Upper lobe of left lung (tissue), 4 donors: Measurements from ENCODE around the gene CLSTN2.

Source experiments
- CTCF ChIP-seq, 6 experiments: fragments of 450-650 bp in 4 of 6; fragments of 200-600 bp in 2 of 6; sonication (generic) in 2 of 6; IDR thresholded peaks; one replicate each; pipeline ENCODE4 v1.5.1; 2016 to 2019; ENCODE audit warnings: antibody characterized with exemption in 6 of 6
- POLR2A ChIP-seq, 4 donors: fragments of 450-650 bp; IDR thresholded peaks; one replicate each; pipeline ENCODE4 v1.5.1; 2016 to 2017; ENCODE audit warnings: antibody characterized with exemption in 4 of 4, mild to moderate bottlenecking in 2 of 4

- TF ChIP-seq CTCF (IDR thresholded peaks at IDR 0.05) (no peak), POLR2A (IDR thresholded peaks at IDR 0.05) (no peak)
These were observed 664.0 kb downstream of the CLSTN2 start for GRCh38 chr3:140599009-140599408.
